Smooth muscle cell (in vitro differentiated cells): Measurements from ENCODE around the gene FERD3L. TPM values are rescaled to one million over a fixed set of nuclear protein-coding genes. Genes with fewer than 3 reads are reported as not detected.

Experiments used
- DNase-seq: peaks from one replicate; lab custom pipeline; 2025; ENCODE audit not compliant: unreplicated experiment; lab: John Stamatoyannopoulos, UW
- H2AFZ ChIP-seq: fragments of 200-600 bp; sonication (generic); 2 replicates; pipeline ENCODE4 v1.6.0; 2016; ENCODE audit warnings: antibody characterized with exemption, low read depth, mild to moderate bottlenecking
- H3F3A ChIP-seq: fragments of 200-600 bp; sonication (generic); 2 replicates; pipeline ENCODE4 v1.6.0; 2017; ENCODE audit warnings: antibody characterized with exemption, low read depth
- H3K27ac ChIP-seq: fragments of 200-600 bp; sonication (generic); 2 replicates; pipeline ENCODE4 v1.5.1; 2016; ENCODE audit warnings: low read depth, mild to moderate bottlenecking
- H3K27me3 ChIP-seq: fragments of 200-600 bp; sonication (generic); 2 replicates; pipeline ENCODE4 v1.6.1; 2016; ENCODE audit warnings: low read depth, mild to moderate bottlenecking
- H3K36me3 ChIP-seq: fragments of 200-600 bp; sonication (generic); 2 replicates; pipeline ENCODE4 v1.5.1; 2016; ENCODE audit warnings: low read depth
- H3K4me1 ChIP-seq: fragments of 200-600 bp; sonication (generic); 2 replicates; pipeline ENCODE4 v1.5.1; 2016; ENCODE audit warnings: low read depth
- H3K4me2 ChIP-seq: fragments of 200-600 bp; sonication (generic); 2 replicates; pipeline ENCODE4 v1.6.0; 2016; ENCODE audit warnings: mild to moderate bottlenecking
- H3K4me3 ChIP-seq: fragments of 200-600 bp; sonication (generic); 2 replicates; pipeline ENCODE4 v1.5.1; 2016; ENCODE audit warnings: mild to moderate bottlenecking
- H3K79me2 ChIP-seq: fragments of 200-600 bp; sonication (generic); 2 replicates; pipeline ENCODE4 v1.6.0; 2016; ENCODE audit warnings: low read depth, mild to moderate bottlenecking
- H3K9ac ChIP-seq: fragments of 200-600 bp; sonication (generic); 2 replicates; pipeline ENCODE4 v1.6.0; 2016; ENCODE audit warnings: low read depth
- H3K9me3 ChIP-seq: fragments of 200-600 bp; sonication (generic); replicated peaks from 2 replicates; pipeline ENCODE4 v1.5.1; 2016; ENCODE audit warnings: low read depth
- H4K20me1 ChIP-seq: fragments of 200-600 bp; sonication (generic); 2 replicates; pipeline ENCODE4 v1.6.0; 2016; ENCODE audit warnings: low read depth
- CTCF ChIP-seq: fragments of 200-600 bp; sonication (generic); IDR thresholded peaks from 2 replicates; pipeline ENCODE4 v1.5.1; 2017; ENCODE audit warnings: borderline replicate concordance, mild to moderate bottlenecking, antibody characterized with exemption; ENCODE audit not compliant: insufficient read depth, poor library complexity, severe bottlenecking
- WGBS: methylation state at CpG from one replicate; pipeline ENCODE4 v1.1.7; 2016; ENCODE audit warnings: low lambda C conversion rate; 5-methylcytosine and 5-hydroxymethylcytosine counted together
- polyA plus RNA-seq: library from polyadenylated mRNA; unstranded; fragments of >200 nt; fragmentation: Nextera tagmentation; extraction: Ambion mirVana; gene quantifications from 2 replicates; pipeline ENCODE4 v1.2.1, GENCODE V29; 2016
- total RNA-seq: library from RNA; depleted of rRNA; stranded (reverse); fragments of >200 nt; gene quantifications from 2 replicates; pipeline ENCODE4 v1.2.3, GENCODE V29; 2014

The FERD3L gene
- total and polyA plus RNA-seq, 2 experiments from 2014 or later, result not detected

- peaks cover 9% of the 10 kb centered on the region for H3F3A ChIP-seq
- no peak for TF ChIP-seq CTCF
- peaks cover 42% of the 10 kb centered on the region for H3K79me2 ChIP-seq
- peaks cover 18% of the 10 kb centered on the region for H4K20me1 ChIP-seq
- no peak for DNase-seq
- H3K27me3 ChIP-seq, result no peaks in the 10 kb centered on the region
- no peaks in the 10 kb centered on the region for H3K9me3 ChIP-seq
- peaks cover 8% of the 10 kb centered on the region for H3K4me1 ChIP-seq
- H3K36me3 ChIP-seq, result no peaks in the 10 kb centered on the region
- H2AFZ ChIP-seq, result peak overlapping the region; percentile 1
- peak overlapping the region; percentile 66 for H3K4me3 ChIP-seq
- peak overlapping the region; percentile 90 for H3K4me2 ChIP-seq
- peak overlapping the region; percentile 96 for H3K27ac ChIP-seq
- WGBS, result 20% methylated on average over 10 of the region's 10 CpGs
- peak overlapping the region; percentile 90 for H3K9ac ChIP-seq
Observed at GRCh38 chr7:19119870-19120486, 25.2 kb downstream of the FERD3L start.

GRCh38 chr7:19119372-19119771 lies 25.8 kb downstream of the FERD3L start:
- Histone ChIP-seq H3K36me3 (no peaks in the 10 kb centered on the region), H3K27ac (peak overlapping the region; percentile 96), H4K20me1 (peaks cover 24% of the 10 kb centered on the region), H3K4me1 (peaks cover 8% of the 10 kb centered on the region), H3K4me2 (peak overlapping the region; percentile 90), H3K27me3 (no peaks in the 10 kb centered on the region), H2AFZ (no peak overlapping the region), H3F3A (peaks cover 9% of the 10 kb centered on the region), H3K9me3 (no peaks in the 10 kb centered on the region), H3K79me2 (peaks cover 48% of the 10 kb centered on the region), H3K9ac (peak overlapping the region; percentile 90), H3K4me3 (peak overlapping the region; percentile 66)
- no peak for TF ChIP-seq CTCF
- DNase-seq, result no peak
- 9% methylated on average over 8 of the region's 8 CpGs for WGBS

- Histone ChIP-seq H3K9ac (peak overlapping the region; percentile 90), H3F3A (peaks cover 9% of the 10 kb centered on the region), H3K27ac (peak overlapping the region; percentile 96), H3K27me3 (no peaks in the 10 kb centered on the region), H3K4me1 (peaks cover 8% of the 10 kb centered on the region), H3K4me2 (peak overlapping the region; percentile 90), H2AFZ (no peak overlapping the region), H3K9me3 (no peaks in the 10 kb centered on the region), H3K4me3 (peak overlapping the region; percentile 66), H3K79me2 (peaks cover 54% of the 10 kb centered on the region), H3K36me3 (no peaks in the 10 kb centered on the region), H4K20me1 (peaks cover 30% of the 10 kb centered on the region)
- TF ChIP-seq CTCF, result no peak
- WGBS, result 3% methylated on average over 28 of the region's 28 CpGs
- no peak for DNase-seq
Observed at GRCh38 chr7:19118636-19119371, 26.4 kb downstream of the FERD3L start.
